Loucy (cell line): Measurements from ENCODE around the gene PCNT.

Experiments used
- H2AFZ ChIP-seq: fragments of 200-600 bp; sonication (generic); 2 replicates; pipeline ENCODE4 v1.6.0; 2016; ENCODE audit warnings: antibody characterized with exemption, mild to moderate bottlenecking, low read length, moderate library complexity
- H3F3A ChIP-seq: fragments of 200-600 bp; 2 replicates; pipeline ENCODE4 v1.6.0; 2016; ENCODE audit warnings: antibody characterized with exemption, low read depth, mild to moderate bottlenecking
- H3K27me3 ChIP-seq: fragments of 200-600 bp; sonication (generic); 2 replicates; pipeline ENCODE4 v1.6.1; 2014; ENCODE audit warnings: low read length, mild to moderate bottlenecking; ENCODE audit not compliant: insufficient read depth, poor library complexity, severe bottlenecking
- H3K36me3 ChIP-seq: fragments of 200-600 bp; sonication (generic); 2 replicates; pipeline ENCODE4 v1.6.1; 2016; ENCODE audit warnings: low read length; ENCODE audit not compliant: insufficient read depth
- H3K4me1 ChIP-seq: fragments of 200-600 bp; sonication (generic); 2 replicates; pipeline ENCODE4 v1.5.1; 2014; ENCODE audit warnings: low read length, mild to moderate bottlenecking; ENCODE audit not compliant: insufficient read depth, poor library complexity, severe bottlenecking
- H3K4me2 ChIP-seq: fragments of 200-600 bp; sonication (generic); 2 replicates; pipeline ENCODE4 v1.6.0; 2014; ENCODE audit warnings: antibody characterized with exemption, low read length, low read depth, mild to moderate bottlenecking; ENCODE audit not compliant: poor library complexity, severe bottlenecking
- H3K4me3 ChIP-seq: fragments of 200-600 bp; sonication (generic); 2 replicates; pipeline ENCODE4 v1.5.1; 2014; ENCODE audit warnings: low read length, mild to moderate bottlenecking, mixed read lengths; ENCODE audit not compliant: poor library complexity, severe bottlenecking
- H3K79me2 ChIP-seq: fragments of 200-600 bp; sonication (generic); 2 replicates; pipeline ENCODE4 v1.6.1; 2014; ENCODE audit warnings: low read length; ENCODE audit not compliant: insufficient read depth
- H3K9ac ChIP-seq: fragments of 200-600 bp; sonication (generic); 2 replicates; pipeline ENCODE4 v1.6.0; 2014; ENCODE audit warnings: mild to moderate bottlenecking, low read depth, low read length, moderate library complexity; ENCODE audit not compliant: poor library complexity, severe bottlenecking
- H3K9me2 ChIP-seq: fragments of 200-600 bp; sonication (generic); replicated peaks from 2 replicates; pipeline ENCODE4 v1.6.1; 2016; ENCODE audit warnings: low read depth, low read length, mixed read lengths
- H3K9me3 ChIP-seq: fragments of 200-600 bp; sonication (generic); 2 replicates; pipeline ENCODE4 v1.6.1; 2014; ENCODE audit warnings: mild to moderate bottlenecking, antibody characterized with exemption, low read length, low read depth; ENCODE audit not compliant: insufficient read depth
- H4K20me1 ChIP-seq: fragments of 200-600 bp; sonication (generic); 2 replicates; pipeline ENCODE4 v1.6.0; 2014; ENCODE audit warnings: antibody characterized with exemption, low read length, mild to moderate bottlenecking; ENCODE audit not compliant: insufficient read depth, poor library complexity, severe bottlenecking
- EZH2phosphoT487 ChIP-seq: fragments of 200-600 bp; IDR thresholded peaks from 2 replicates; pipeline ENCODE4 v1.6.1; 2018; ENCODE audit warnings: antibody characterized with exemption, mild to moderate bottlenecking, moderate library complexity, borderline replicate concordance
- TF ChIP-seq, protein P1 (sequence below): fragments of 200-600 bp; sonication (generic); conservative IDR thresholded peaks from 2 replicates; pipeline ENCODE4 v1.5.1; 2014; ENCODE audit warnings: mild to moderate bottlenecking, antibody characterized with exemption, low read length

PCNT gene

DNA sequence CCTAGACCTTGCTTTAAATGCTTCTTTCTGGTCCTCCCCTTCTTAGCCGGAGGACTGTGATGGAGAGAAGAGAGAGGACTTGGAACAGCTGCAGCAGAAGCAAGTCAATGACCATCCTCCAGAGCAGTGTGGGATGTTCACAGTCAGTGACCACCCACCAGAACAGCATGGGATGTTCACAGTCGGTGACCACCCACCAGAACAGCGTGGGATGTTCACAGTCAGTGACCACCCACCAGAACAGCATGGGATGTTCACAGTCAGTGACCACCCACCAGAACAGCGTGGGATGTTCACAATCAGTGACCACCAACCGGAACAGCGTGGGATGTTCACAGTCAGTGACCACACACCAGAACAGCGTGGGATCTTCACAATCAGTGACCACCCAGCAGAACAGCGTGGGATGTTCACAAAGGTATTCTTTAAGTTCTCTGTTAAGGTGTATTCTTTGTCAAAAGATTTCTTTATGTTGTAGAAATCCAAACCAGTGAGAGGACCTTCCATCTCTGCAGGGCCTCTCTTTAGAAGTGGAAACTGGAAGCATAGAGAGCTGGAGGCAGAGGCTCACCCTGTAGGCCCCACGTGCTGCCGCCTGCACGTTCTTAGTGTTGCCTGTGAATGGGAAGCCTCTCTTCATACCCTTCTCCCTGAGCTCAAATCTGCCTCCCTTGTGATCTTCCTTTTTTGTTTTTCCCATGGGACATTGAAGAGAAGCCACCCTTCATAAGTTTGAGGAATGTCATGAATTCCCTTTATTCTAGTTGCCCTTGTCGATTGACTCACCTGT, 10.6 kb downstream of the PCNT start:
- Histone ChIP-seq H3K27me3 (no peaks in the 10 kb centered on the region), H3K9me2 (no peaks in the 10 kb centered on the region), H3K4me3 (no peak overlapping the region), H3K36me3 (peaks cover 75% of the 10 kb centered on the region), H2AFZ (no peak overlapping the region), H3K4me2 (no peak overlapping the region), H3K9ac (no peak overlapping the region), H3K4me1 (peaks cover 2% of the 10 kb centered on the region), H3K9me3 (no peaks in the 10 kb centered on the region), H3K79me2 (peaks cover 51% of the 10 kb centered on the region), H4K20me1 (peaks cover 12% of the 10 kb centered on the region), H3F3A (no peaks in the 10 kb centered on the region)
- TF ChIP-seq EZH2phosphoT487 = no peak
- TF ChIP-seq, protein P1, sequence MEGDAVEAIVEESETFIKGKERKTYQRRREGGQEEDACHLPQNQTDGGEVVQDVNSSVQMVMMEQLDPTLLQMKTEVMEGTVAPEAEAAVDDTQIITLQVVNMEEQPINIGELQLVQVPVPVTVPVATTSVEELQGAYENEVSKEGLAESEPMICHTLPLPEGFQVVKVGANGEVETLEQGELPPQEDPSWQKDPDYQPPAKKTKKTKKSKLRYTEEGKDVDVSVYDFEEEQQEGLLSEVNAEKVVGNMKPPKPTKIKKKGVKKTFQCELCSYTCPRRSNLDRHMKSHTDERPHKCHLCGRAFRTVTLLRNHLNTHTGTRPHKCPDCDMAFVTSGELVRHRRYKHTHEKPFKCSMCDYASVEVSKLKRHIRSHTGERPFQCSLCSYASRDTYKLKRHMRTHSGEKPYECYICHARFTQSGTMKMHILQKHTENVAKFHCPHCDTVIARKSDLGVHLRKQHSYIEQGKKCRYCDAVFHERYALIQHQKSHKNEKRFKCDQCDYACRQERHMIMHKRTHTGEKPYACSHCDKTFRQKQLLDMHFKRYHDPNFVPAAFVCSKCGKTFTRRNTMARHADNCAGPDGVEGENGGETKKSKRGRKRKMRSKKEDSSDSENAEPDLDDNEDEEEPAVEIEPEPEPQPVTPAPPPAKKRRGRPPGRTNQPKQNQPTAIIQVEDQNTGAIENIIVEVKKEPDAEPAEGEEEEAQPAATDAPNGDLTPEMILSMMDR = no peak

DNA sequence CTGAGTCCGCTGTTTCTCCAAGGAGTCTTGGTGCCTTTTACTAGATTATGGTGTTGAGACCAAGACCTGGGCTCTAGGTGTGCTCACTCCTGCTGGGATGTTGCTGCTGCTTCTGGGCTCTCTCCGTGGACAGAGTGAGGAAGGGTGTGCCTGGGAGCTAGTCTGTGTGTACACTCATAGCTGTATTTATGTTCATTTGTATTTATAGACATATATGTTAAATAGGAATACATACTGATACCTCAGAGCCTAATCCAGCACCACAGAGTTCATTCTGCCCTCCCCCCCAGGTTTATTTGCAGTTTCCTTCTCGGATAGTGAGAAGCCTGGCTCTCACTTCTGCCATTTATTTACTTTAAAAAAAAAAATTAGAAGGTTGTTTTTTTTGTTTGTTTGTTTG, 12.6 kb downstream of the PCNT start:
- no peak overlapping the region for H3K4me2 ChIP-seq
- peaks cover 9% of the 10 kb centered on the region for H4K20me1 ChIP-seq
- no peak overlapping the region for H3K9ac ChIP-seq
- TF ChIP-seq, protein P1 = no peak
- no peak for TF ChIP-seq EZH2phosphoT487
- H3K79me2 ChIP-seq = peaks cover 46% of the 10 kb centered on the region; the same call in 1 of the 2 replicates
- no peaks in the 10 kb centered on the region for H3K9me3 ChIP-seq
- no peak overlapping the region for H3K4me3 ChIP-seq
- peaks cover 68% of the 10 kb centered on the region for H3K36me3 ChIP-seq
- H3K9me2 ChIP-seq = no peaks in the 10 kb centered on the region
- no peak overlapping the region for H2AFZ ChIP-seq
- no peaks in the 10 kb centered on the region for H3K27me3 ChIP-seq
- H3F3A ChIP-seq = no peaks in the 10 kb centered on the region
- H3K4me1 ChIP-seq = no peaks in the 10 kb centered on the region

DNA sequence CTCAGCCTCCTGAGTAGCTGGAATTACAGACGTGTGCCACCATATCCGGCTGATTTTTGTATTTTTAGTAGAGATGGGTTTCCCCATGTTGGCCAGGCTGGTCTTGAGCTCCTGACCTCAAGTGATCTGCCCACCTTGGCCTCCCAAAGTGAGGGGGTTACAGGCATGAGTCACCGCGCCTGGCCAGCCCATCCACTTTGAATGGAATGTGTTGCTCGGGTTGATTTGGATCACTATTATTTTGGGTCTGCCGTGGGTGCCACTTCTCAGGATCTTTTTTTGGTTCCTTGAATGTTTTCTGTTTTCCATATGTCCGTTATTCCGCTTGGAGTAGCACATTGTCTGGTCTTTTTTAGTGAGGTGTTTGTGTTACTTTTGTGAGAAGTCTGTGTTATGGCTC, 17.0 kb downstream of the PCNT start:
- Histone ChIP-seq H3K4me2 (no peak overlapping the region), H3F3A (no peaks in the 10 kb centered on the region), H3K79me2 (peaks cover 61% of the 10 kb centered on the region), H3K27me3 (no peaks in the 10 kb centered on the region), H3K36me3 (peaks cover 55% of the 10 kb centered on the region), H2AFZ (no peak overlapping the region), H3K9me3 (no peaks in the 10 kb centered on the region), H3K9ac (no peak overlapping the region), H3K4me3 (no peak overlapping the region), H3K4me1 (no peaks in the 10 kb centered on the region), H4K20me1 (peaks cover 4% of the 10 kb centered on the region), H3K9me2 (no peaks in the 10 kb centered on the region)
- no peak for TF ChIP-seq EZH2phosphoT487
- TF ChIP-seq, protein P1 = no peak
